Eye (tissue), 1 donor: ENCODE measurements around the gene HES4.
A peak's percentile ranks its signal among the peaks of the same experiment; 100 is the strongest.

Source experiments
- DNase-seq: peaks from one replicate; pipeline ENCODE4 v3.0.0-alpha.2; 2015

The HES4 gene

GRCh38 chr1:999725-1000356 lies at the start of gene HES4:
TSS of gene HES4 (minus strand) at chr1:1000097. CDS start at chr1:999973, 124 bp downstream.
- DNase-seq, result peak; percentile 97

GRCh38 chr1:1048765-1049164 lies 48.9 kb upstream of the HES4 start:
- DNase-seq, result no peak

- DNase-seq, result no peak
Observed at GRCh38 chr1:1047963-1048362, 48.1 kb upstream of the HES4 start.

GRCh38 chr1:1047407-1047806 lies 47.5 kb upstream of the HES4 start:
- DNase-seq, result no peak

- DNase-seq, result no peak
Observed at GRCh38 chr1:1046767-1047166, 46.9 kb upstream of the HES4 start.

- DNase-seq, result no peak
Observed at GRCh38 chr1:1046243-1046642, 46.3 kb upstream of the HES4 start.

- DNase-seq, result no peak
Observed at GRCh38 chr1:1045129-1045528, 45.2 kb upstream of the HES4 start.

- no peak for DNase-seq
Observed at GRCh38 chr1:1044455-1045078, 44.7 kb upstream of the HES4 start.

GRCh38 chr1:1043921-1044320 lies 44.0 kb upstream of the HES4 start:
- DNase-seq, result no peak

- no peak for DNase-seq
Observed at GRCh38 chr1:1043411-1043810, 43.5 kb upstream of the HES4 start.

GRCh38 chr1:1042835-1043234 lies 42.9 kb upstream of the HES4 start:
- no peak for DNase-seq

GRCh38 chr1:1041873-1042272 lies 42.0 kb upstream of the HES4 start:
- DNase-seq, result no peak

- peak; percentile 52 for DNase-seq
Observed at GRCh38 chr1:1041092-1041523, 41.2 kb upstream of the HES4 start.

GRCh38 chr1:1040004-1040991 lies 40.4 kb upstream of the HES4 start:
- peak; percentile 88 for DNase-seq

GRCh38 chr1:1039145-1039910 lies 39.4 kb upstream of the HES4 start:
- DNase-seq, result peak; percentile 74

- DNase-seq, result no peak
Observed at GRCh38 chr1:1038694-1039093, 38.8 kb upstream of the HES4 start.

GRCh38 chr1:1037366-1038327 lies 37.8 kb upstream of the HES4 start:
- no peak for DNase-seq

- DNase-seq, result peak; percentile 15
Observed at GRCh38 chr1:1035291-1035943, 35.5 kb upstream of the HES4 start.

- DNase-seq, result peak; percentile 60
Observed at GRCh38 chr1:1034439-1034781, 34.5 kb upstream of the HES4 start.

GRCh38 chr1:1033731-1034438 lies 34.0 kb upstream of the HES4 start:
- DNase-seq, result peak; percentile 74
